AG04450 (cell line): Measurements from ENCODE around the gene C9orf43. TPM values are rescaled to one million over a fixed set of nuclear protein-coding genes. Genes with fewer than 3 reads are reported as not detected.
"Not testable (repeated sequence)": the region's sequence is repeated elsewhere in the genome, so short reads cannot be mapped to it uniquely, and the experiment has no call there.

ENCODE experiments used
- CTCF ChIA-PET: fragments of 300-600, 350-600 bp; formaldehyde crosslinking; extraction: SDS; loops from one replicate; lab custom pipeline; 2022; ENCODE audit warnings: antibody characterized with exemption, inconsistent platforms; lab: Charles Lee
- POLR2A ChIA-PET: fragments of 350-600 bp; formaldehyde crosslinking; extraction: SDS; loops from one replicate; lab custom pipeline; 2021; ENCODE audit warnings: antibody characterized with exemption, inconsistent platforms; lab: Yijun Ruan, JAX
- DNase-seq: peaks from one replicate; pipeline ENCODE4 v3.0.0-alpha.2; 2011; ENCODE audit warnings: low read depth, low spot score
- H3K27ac ChIP-seq: one replicate; pipeline ENCODE4 v1.5.1; 2012; ENCODE audit warnings: low read depth, low read length, control low read depth
- H3K27me3 ChIP-seq: one replicate; pipeline ENCODE4 v1.6.0; 2012; ENCODE audit warnings: low read length; ENCODE audit not compliant: control insufficient read depth, insufficient read depth
- H3K4me3 ChIP-seq: 2 replicates; pipeline ENCODE4 v1.5.1; 2011; ENCODE audit warnings: mild to moderate bottlenecking, low read depth, low read length, control low read depth
- H3K9me3 ChIP-seq: 2 replicates; pipeline ENCODE4 v1.5.1; 2012; ENCODE audit warnings: low read length; ENCODE audit not compliant: control insufficient read depth, insufficient read depth
- CTCF ChIP-seq: IDR thresholded peaks from 2 replicates; pipeline ENCODE4 v1.5.1; 2011; ENCODE audit warnings: low read depth, low read length, control low read depth, inconsistent platforms
- polyA plus RNA-seq: library from polyadenylated mRNA; depleted of rRNA; stranded (reverse); fragments of >200 nt; gene quantifications from 2 replicates; pipeline ENCODE4 v1.2.3, GENCODE V29; 2011

C9orf43 gene
- polyA plus RNA-seq, 1 experiment, result 0.50 TPM

- H3K27ac ChIP-seq, result no peak overlapping the region
- no peaks in the 10 kb centered on the region for H3K27me3 ChIP-seq
- no peaks in the 10 kb centered on the region for H3K9me3 ChIP-seq
- POLR2A ChIA-PET, result no interaction called here
- TF ChIP-seq CTCF, result no peak
- CTCF ChIA-PET, result interaction anchor here (0.6 to 4.9 kb wide), 8 partner anchors 27 to 272 kb away, joined by 3 to 55 read pairs (median 6); partner anchors contain the start of genes CDC26 and PRPF4
- H3K4me3 ChIP-seq, result no peak overlapping the region
- DNase-seq, result no peak
These were observed 6.9 kb upstream of the C9orf43 start for GRCh38 chr9:113403646-113404045.

GRCh38 chr9:113406353-113406752 is 4.2 kb upstream of the C9orf43 start:
- not testable (repeated sequence) for H3K9me3 ChIP-seq, H3K27me3 ChIP-seq, H3K4me3 ChIP-seq, DNase-seq, H3K27ac ChIP-seq
- ChIA-PET POLR2A (interaction anchor here (0.6 kb wide), 1 partner anchor 134 kb away, joined by 3 read pairs; no protein-coding TSS in a partner anchor), CTCF (interaction anchor here (0.5 to 5.8 kb wide), 7 partner anchors 10 to 252 kb away, joined by 3 to 40 read pairs (median 4); partner anchors contain the start of genes CDC26 and PRPF4)

GRCh38 chr9:113406873-113407511 is 3.6 kb upstream of the C9orf43 start:
- H3K27ac ChIP-seq, H3K27me3 ChIP-seq, POLR2A ChIA-PET, H3K9me3 ChIP-seq, H3K4me3 ChIP-seq: not testable (repeated sequence)
- peak; percentile 46 for DNase-seq
- TF ChIP-seq CTCF, result peak; percentile 89
- CTCF ChIA-PET, result interaction anchor here (0.5 to 5.8 kb wide), 7 partner anchors 10 to 251 kb away, joined by 3 to 40 read pairs (median 4); partner anchors contain the start of genes CDC26 and PRPF4

GRCh38 chr9:113409481-113409880 is 1.1 kb upstream of the C9orf43 start:
- Histone ChIP-seq H3K27ac (peak overlapping the region; percentile 98), H3K9me3 (no peaks in the 10 kb centered on the region; the same call in 1 of the 2 replicates), H3K4me3 (peak overlapping the region; percentile 97), H3K27me3 (no peaks in the 10 kb centered on the region)
- TF ChIP-seq CTCF, result no peak
- DNase-seq, result no peak
- ChIA-PET CTCF (interaction anchor here (0.8 to 5.8 kb wide), 8 partner anchors 8 to 246 kb away, joined by 3 to 40 read pairs (median 4); partner anchors contain the start of genes ALAD, CDC26 and PRPF4), POLR2A (interaction anchor here (0.9 to 2.5 kb wide), 15 partner anchors 10 to 266 kb away, joined by 3 to 19 read pairs (median 4); partner anchors contain the start of genes ALAD, CDC26, FKBP15 and HDHD3)

GRCh38 chr9:113409883-113410206 is 702 bp upstream of the C9orf43 start:
- Histone ChIP-seq H3K4me3 (peak overlapping the region; percentile 97), H3K27me3 (no peaks in the 10 kb centered on the region), H3K27ac (peak overlapping the region; percentile 98), H3K9me3 (no peaks in the 10 kb centered on the region; the same call in 1 of the 2 replicates)
- ChIA-PET POLR2A (interaction anchor here (0.6 to 2.5 kb wide), 27 partner anchors 9 to 916 kb away, joined by 3 to 19 read pairs (median 4); partner anchors contain the start of genes ALAD, CDC26, FKBP15 and HDHD3), CTCF (interaction anchor here (0.7 to 5.8 kb wide), 9 partner anchors 9 to 246 kb away, joined by 3 to 40 read pairs (median 4); partner anchors contain the start of genes ALAD, CDC26 and PRPF4)
- DNase-seq, result no peak
- no peak for TF ChIP-seq CTCF
